GM12874 (cell line): ENCODE data around the gene TSHZ2.

Experiments used
- CTCF ChIP-seq: IDR thresholded peaks from 2 replicates; pipeline ENCODE4 v1.5.1; 2011; ENCODE audit warnings: low read depth, mild to moderate bottlenecking, control low read depth, low read length, moderate library complexity; ENCODE audit not compliant: insufficient read depth

TSHZ2 gene

GRCh38 chr20:53385941-53386767 lies 414.0 kb downstream of the TSHZ2 start:
- no peak for TF ChIP-seq CTCF

GRCh38 chr20:53387983-53388675 lies 416.0 kb downstream of the TSHZ2 start:
- no peak for TF ChIP-seq CTCF

- TF ChIP-seq CTCF: no peak
Measured at GRCh38 chr20:53389516-53390300, 417.6 kb downstream of the TSHZ2 start.

GRCh38 chr20:53390770-53391169 lies 418.6 kb downstream of the TSHZ2 start:
- TF ChIP-seq CTCF: no peak

GRCh38 chr20:53394433-53394832 lies 422.3 kb downstream of the TSHZ2 start:
- no peak for TF ChIP-seq CTCF

GRCh38 chr20:53395188-53395923 lies 423.2 kb downstream of the TSHZ2 start:
- no peak for TF ChIP-seq CTCF
